ENCODE data around the gene CA10.

The CA10 gene

DNA sequence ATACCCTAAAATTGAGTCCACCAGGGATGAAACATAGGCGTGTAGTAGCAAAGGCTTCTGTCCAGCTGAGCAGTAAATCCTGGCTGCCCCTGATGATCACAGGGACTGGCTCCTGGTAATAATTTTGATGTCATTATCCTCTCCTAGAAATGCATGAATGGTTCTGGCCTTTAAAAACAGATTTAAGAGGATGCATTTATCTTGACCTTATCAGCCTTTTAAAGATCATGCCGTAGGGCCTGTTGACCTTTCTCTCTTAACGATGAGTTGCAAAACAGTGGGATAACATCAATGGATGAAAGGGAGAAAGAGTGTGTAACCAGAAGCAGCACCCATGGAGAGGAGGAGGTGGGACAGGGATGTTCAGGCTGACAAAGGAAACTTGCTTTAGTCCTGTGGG, 128.5 kb downstream of the CA10 start:
- no peak overlapping the region for H3K4me3 ChIP-seq (ENCODE audit: low read length)
- H3K4me1 ChIP-seq (ENCODE audit: control insufficient read depth, insufficient read depth, low read length), result no peaks in the 10 kb centered on the region
- no peaks in the 10 kb centered on the region for H3K9me3 ChIP-seq (ENCODE audit: control insufficient read depth, low read length)
- no peaks in the 10 kb centered on the region for H3K27me3 ChIP-seq (ENCODE audit: control insufficient read depth, insufficient read depth, low read length)
- H3K36me3 ChIP-seq (ENCODE audit: control insufficient read depth, insufficient read depth, low read length), result no peaks in the 10 kb centered on the region
- H3K9ac ChIP-seq (ENCODE audit: low read length), result no peak overlapping the region

DNA sequence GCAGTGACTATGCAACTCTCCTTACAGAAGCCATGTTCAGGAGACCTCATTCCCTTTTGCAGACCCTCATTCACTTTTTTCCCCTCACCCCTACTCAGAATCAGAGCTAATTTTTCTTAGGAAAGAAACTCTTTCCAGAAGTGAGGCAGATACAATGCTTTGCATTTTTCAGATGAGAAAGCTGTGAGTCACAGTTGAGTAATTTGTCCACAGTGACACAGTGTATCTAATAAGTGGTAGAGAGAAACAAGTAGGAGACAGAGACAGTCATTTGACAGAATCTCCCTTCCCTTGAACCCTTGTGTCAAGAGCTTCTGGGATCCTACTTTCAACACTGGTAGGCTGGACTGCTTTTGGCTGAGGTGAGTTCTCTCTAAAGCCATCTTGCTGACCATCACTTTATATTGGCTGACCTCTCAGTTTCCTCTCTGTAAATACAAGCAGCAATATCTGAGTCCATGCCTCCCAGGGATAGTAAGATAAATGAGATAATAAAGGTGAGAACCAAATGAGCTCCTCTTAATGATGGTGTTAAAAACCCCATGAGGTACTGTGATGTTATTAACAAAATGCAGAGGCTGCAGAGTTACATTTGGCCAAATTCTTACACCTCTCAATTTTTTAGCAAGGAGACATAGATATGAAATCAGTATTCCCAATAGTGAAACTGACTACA, 130.8 kb downstream of the CA10 start:
- Histone ChIP-seq H3K36me3 (ENCODE audit: control insufficient read depth, insufficient read depth, low read length) (no peaks in the 10 kb centered on the region), H3K27me3 (ENCODE audit: control insufficient read depth, insufficient read depth, low read length) (no peaks in the 10 kb centered on the region), H3K9ac (ENCODE audit: low read length) (no peak overlapping the region), H3K4me1 (ENCODE audit: control insufficient read depth, insufficient read depth, low read length) (no peaks in the 10 kb centered on the region), H3K9me3 (ENCODE audit: control insufficient read depth, low read length) (no peaks in the 10 kb centered on the region), H3K4me3 (ENCODE audit: low read length) (no peak overlapping the region)

DNA sequence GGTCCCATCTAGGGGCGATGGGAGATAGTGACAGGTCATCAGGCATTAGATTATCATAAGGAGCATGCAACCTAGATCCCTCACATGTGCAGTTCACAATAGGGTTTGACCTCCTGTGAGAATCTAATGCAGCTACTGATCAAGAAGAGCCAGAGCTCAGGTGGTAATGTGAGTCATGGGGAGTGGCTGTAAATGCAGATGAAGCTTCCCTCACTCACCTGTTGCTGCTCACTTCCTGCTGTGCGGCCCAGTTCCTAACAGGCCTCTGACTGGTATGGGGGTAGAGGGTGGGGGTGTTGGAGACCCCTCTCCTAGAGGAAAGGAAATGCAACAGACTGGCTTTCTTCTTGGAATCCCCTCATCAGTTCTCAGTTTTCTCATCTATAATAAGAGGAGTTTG, 131.4 kb downstream of the CA10 start:
- Histone ChIP-seq H3K9me3 (ENCODE audit: control insufficient read depth, low read length) (no peaks in the 10 kb centered on the region), H3K9ac (ENCODE audit: low read length) (no peak overlapping the region), H3K4me1 (ENCODE audit: control insufficient read depth, insufficient read depth, low read length) (no peaks in the 10 kb centered on the region), H3K27me3 (ENCODE audit: control insufficient read depth, insufficient read depth, low read length) (no peaks in the 10 kb centered on the region), H3K4me3 (ENCODE audit: low read length) (no peak overlapping the region), H3K36me3 (ENCODE audit: control insufficient read depth, insufficient read depth, low read length) (no peaks in the 10 kb centered on the region)

DNA sequence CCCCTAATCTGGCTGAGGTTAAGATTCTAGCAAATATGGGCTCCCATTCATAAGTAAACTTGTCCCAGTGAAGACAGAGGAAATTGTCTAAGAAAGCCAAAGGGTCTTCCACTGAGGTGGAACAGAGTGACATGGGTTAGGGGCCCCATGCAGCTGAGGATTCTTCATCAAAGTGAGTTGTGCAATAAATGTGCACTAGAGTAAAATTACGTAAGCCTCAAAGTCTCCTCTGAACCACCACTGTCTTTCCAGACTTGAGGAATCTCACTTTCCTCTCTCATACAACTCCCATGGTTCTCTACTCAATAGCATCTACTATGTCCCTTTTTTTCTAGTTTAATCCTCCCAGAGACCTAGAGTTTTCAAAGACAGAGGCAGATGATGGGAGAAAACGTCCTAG, 132.4 kb downstream of the CA10 start:
- Histone ChIP-seq H3K4me3 (ENCODE audit: low read length) (no peak overlapping the region), H3K9ac (ENCODE audit: low read length) (no peak overlapping the region), H3K9me3 (ENCODE audit: control insufficient read depth, low read length) (no peaks in the 10 kb centered on the region), H3K36me3 (ENCODE audit: control insufficient read depth, insufficient read depth, low read length) (no peaks in the 10 kb centered on the region), H3K27me3 (ENCODE audit: control insufficient read depth, insufficient read depth, low read length) (no peaks in the 10 kb centered on the region), H3K4me1 (ENCODE audit: control insufficient read depth, insufficient read depth, low read length) (no peaks in the 10 kb centered on the region)

DNA sequence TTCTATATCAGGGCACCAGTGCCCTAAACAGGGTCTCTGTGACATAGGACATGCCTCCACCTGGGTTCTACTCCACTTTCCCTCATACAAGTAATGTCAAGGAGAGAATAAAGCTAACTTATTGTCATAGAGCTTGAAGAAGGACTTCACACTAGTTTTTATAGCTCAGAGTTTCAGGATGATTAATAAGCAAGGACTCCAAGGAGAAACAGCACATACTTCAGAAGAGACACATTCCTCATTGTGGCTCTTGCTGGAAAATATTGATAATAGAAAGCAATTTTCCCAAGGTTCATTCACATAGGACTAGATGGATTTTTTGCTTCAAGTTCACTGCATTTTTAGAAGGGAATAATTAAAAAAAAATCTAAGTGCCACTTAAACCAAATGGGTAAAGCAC, 133.3 kb downstream of the CA10 start:
- H3K9me3 ChIP-seq (ENCODE audit: control insufficient read depth, low read length), result no peaks in the 10 kb centered on the region
- no peaks in the 10 kb centered on the region for H3K27me3 ChIP-seq (ENCODE audit: control insufficient read depth, insufficient read depth, low read length)

DNA sequence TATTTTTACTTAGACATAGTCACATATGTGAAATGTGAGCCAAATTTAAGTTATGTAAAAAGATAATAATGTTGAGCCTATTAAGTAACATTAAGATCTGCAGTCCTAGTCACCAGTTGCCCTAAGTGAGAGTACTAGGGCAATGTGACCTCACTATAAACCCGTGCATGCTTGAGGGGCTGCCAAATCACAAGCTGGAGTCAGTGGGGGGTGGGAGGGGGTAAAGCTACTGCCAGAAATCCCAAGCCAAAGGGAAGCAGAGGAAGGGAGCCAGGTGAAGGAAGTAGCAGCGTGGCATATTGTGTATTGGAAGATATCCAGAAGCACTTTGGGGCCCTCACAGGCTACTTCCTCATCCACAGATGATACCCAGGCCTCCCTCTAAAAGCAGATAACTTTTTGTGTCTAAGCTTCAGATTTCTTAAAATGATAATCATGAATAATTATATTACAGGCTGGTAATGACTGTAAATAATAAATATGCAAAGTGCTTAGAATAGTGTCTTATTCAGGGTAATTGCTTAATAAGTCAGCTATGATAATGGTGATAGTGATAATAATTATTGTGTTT, 134.1 kb downstream of the CA10 start:
- H3K9ac ChIP-seq (ENCODE audit: low read length), result no peak overlapping the region
- H3K36me3 ChIP-seq (ENCODE audit: control insufficient read depth, insufficient read depth, low read length), result no peaks in the 10 kb centered on the region
- H3K9me3 ChIP-seq (ENCODE audit: control insufficient read depth, low read length), result no peaks in the 10 kb centered on the region
- no peaks in the 10 kb centered on the region for H3K27me3 ChIP-seq (ENCODE audit: control insufficient read depth, insufficient read depth, low read length)
- no peak overlapping the region for H3K4me3 ChIP-seq (ENCODE audit: low read length)
- H3K4me1 ChIP-seq (ENCODE audit: control insufficient read depth, insufficient read depth, low read length), result no peaks in the 10 kb centered on the region

More for the DNA sequence above, 133.3 kb downstream of the CA10 start:
- H3K4me1 ChIP-seq (ENCODE audit: control insufficient read depth, insufficient read depth, low read length), result no peaks in the 10 kb centered on the region
- H3K36me3 ChIP-seq (ENCODE audit: control insufficient read depth, insufficient read depth, low read length), result no peaks in the 10 kb centered on the region
- no peak overlapping the region for H3K9ac ChIP-seq (ENCODE audit: low read length)
- H3K4me3 ChIP-seq (ENCODE audit: low read length), result no peak overlapping the region

DNA sequence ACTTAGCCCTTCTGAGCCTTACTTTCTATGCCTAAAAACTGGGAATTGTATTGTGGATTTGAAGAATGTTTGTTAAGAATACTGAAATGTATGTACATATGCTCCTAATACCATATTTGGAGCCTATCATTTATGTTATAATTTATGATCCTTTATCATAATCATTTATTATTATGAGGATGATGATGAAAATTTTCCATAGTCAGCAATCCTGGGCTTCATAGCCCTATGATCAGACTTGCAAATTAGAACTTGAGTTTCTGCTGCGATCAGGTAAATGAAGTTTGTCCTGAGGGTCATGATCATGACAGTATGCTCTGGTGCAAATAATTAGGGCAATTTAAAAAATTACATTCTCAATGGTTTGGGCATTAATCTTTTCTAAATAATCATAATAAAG, 147.4 kb downstream of the CA10 start:
- H3K9me3 ChIP-seq (ENCODE audit: control insufficient read depth, low read length), result no peaks in the 10 kb centered on the region

DNA sequence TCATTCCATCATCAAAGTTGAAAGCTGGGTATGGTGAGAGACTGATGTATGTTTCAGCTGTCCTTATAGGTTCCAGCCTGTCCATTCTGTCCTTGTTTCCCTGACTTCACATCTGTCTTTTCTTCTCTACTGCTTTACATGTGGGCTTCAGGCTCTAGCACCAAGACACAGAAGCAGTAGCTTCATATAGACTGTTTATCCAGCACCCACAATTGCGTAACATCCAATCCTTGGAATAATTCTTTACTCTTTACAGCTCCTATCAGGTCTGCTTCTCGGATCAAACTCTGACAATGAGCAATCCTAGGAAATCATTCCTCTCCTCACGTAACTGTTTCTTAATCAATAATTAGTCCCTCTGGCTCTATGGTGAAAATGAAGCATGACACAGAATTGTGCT, 158.9 kb downstream of the CA10 start:
- Histone ChIP-seq H3K9ac (ENCODE audit: low read length) (no peak overlapping the region), H3K9me3 (ENCODE audit: control insufficient read depth, low read length) (no peaks in the 10 kb centered on the region), H3K4me3 (ENCODE audit: low read length) (no peak overlapping the region), H3K36me3 (ENCODE audit: control insufficient read depth, insufficient read depth, low read length) (no peaks in the 10 kb centered on the region), H3K4me1 (ENCODE audit: control insufficient read depth, insufficient read depth, low read length) (no peaks in the 10 kb centered on the region), H3K27me3 (ENCODE audit: control insufficient read depth, insufficient read depth, low read length) (no peaks in the 10 kb centered on the region)

More for the DNA sequence above, 147.4 kb downstream of the CA10 start:
- no peaks in the 10 kb centered on the region for H3K27me3 ChIP-seq (ENCODE audit: control insufficient read depth, insufficient read depth, low read length)
- H3K9ac ChIP-seq (ENCODE audit: low read length), result no peak overlapping the region
- no peak overlapping the region for H3K4me3 ChIP-seq (ENCODE audit: low read length)
- no peaks in the 10 kb centered on the region for H3K4me1 ChIP-seq (ENCODE audit: control insufficient read depth, insufficient read depth, low read length)
- no peaks in the 10 kb centered on the region for H3K36me3 ChIP-seq (ENCODE audit: control insufficient read depth, insufficient read depth, low read length)

DNA sequence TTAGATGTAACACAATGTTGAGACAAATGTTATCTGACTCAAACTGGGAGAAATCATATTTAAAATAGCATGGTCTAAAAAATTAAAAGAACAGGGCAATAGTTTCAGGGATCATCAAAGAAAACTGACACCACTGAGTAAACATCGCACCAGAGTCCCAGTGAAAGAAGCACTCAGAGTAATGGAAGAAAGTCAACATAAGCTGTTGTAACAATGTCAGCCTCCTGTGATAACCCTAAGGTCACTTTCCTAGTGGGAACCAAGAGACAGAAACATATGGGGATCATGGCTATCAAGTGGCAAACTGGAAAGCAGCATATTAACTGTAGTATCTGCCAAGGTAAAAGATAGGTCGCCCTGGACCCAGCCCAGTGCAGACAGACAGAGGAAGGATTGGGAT, 160.8 kb downstream of the CA10 start:
- no peaks in the 10 kb centered on the region for H3K9me3 ChIP-seq (ENCODE audit: control insufficient read depth, low read length)
- H3K27me3 ChIP-seq (ENCODE audit: control insufficient read depth, insufficient read depth, low read length), result no peaks in the 10 kb centered on the region
- no peaks in the 10 kb centered on the region for H3K36me3 ChIP-seq (ENCODE audit: control insufficient read depth, insufficient read depth, low read length)
- no peaks in the 10 kb centered on the region for H3K4me1 ChIP-seq (ENCODE audit: control insufficient read depth, insufficient read depth, low read length)
- H3K9ac ChIP-seq (ENCODE audit: low read length), result no peak overlapping the region
- H3K4me3 ChIP-seq (ENCODE audit: low read length), result no peak overlapping the region

DNA sequence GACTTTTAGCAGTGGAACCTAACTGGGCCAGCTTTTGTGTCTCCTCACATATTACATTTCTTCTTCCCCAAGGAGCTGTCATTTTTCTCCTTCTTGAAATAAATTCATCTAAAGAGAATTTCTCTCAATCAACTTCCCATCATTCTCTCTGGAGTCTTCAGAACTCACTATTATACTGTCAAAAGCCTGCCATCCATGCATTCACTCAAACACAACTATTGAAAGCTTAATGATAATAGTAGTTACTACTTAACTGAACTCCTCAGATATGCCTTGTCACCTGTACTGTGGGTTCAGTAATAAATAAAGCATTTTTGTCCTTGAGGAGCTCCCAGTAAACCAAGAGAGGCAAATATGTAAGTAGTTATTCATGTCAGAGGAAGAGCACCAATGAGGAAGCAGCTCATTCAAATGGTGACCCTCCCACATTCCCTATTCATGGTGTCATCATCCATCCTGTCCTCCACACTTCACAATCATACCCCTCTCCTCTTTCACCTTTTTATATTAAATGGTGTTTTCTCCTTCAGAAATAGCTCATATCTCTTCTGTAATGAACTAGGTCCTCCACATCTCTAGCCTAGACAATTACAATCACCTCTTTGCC, 162.6 kb downstream of the CA10 start:
- H3K9ac ChIP-seq (ENCODE audit: low read length), result no peak overlapping the region
- H3K4me3 ChIP-seq (ENCODE audit: low read length), result no peak overlapping the region
- no peaks in the 10 kb centered on the region for H3K4me1 ChIP-seq (ENCODE audit: control insufficient read depth, insufficient read depth, low read length)
- H3K36me3 ChIP-seq (ENCODE audit: control insufficient read depth, insufficient read depth, low read length), result no peaks in the 10 kb centered on the region
- no peaks in the 10 kb centered on the region for H3K9me3 ChIP-seq (ENCODE audit: control insufficient read depth, low read length)
- no peaks in the 10 kb centered on the region for H3K27me3 ChIP-seq (ENCODE audit: control insufficient read depth, insufficient read depth, low read length)

DNA sequence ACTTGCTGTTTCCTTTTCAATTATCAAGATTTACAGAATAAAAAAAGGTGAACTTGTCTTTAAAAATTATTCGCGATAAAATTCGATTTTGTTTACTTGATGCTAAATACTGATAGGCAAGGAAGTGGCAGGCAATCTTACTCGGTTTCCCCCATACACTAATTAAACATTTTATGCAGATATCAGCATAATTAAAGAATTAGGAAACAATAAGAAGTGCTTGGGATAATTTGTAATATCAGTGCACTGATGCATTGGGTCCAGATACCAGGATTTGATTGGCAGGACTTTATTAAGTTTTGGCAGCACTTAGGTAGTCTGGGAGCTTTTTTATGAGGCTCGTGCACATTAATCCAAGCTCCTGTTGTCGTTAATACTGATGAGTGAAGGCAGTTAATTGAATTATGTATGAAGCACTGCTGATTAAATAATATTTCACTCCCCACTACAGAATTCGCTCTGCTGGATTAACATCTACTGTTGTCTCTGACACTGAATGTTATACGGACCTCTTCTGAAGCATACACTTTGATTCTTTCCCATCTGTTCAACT, 165.6 kb downstream of the CA10 start:
- H3K9ac ChIP-seq (ENCODE audit: low read length), result no peak overlapping the region
- no peak overlapping the region for H3K4me3 ChIP-seq (ENCODE audit: low read length)
- no peaks in the 10 kb centered on the region for H3K9me3 ChIP-seq (ENCODE audit: control insufficient read depth, low read length)
- no peaks in the 10 kb centered on the region for H3K27me3 ChIP-seq (ENCODE audit: control insufficient read depth, insufficient read depth, low read length)
- no peaks in the 10 kb centered on the region for H3K36me3 ChIP-seq (ENCODE audit: control insufficient read depth, insufficient read depth, low read length)
- no peaks in the 10 kb centered on the region for H3K4me1 ChIP-seq (ENCODE audit: control insufficient read depth, insufficient read depth, low read length)

DNA sequence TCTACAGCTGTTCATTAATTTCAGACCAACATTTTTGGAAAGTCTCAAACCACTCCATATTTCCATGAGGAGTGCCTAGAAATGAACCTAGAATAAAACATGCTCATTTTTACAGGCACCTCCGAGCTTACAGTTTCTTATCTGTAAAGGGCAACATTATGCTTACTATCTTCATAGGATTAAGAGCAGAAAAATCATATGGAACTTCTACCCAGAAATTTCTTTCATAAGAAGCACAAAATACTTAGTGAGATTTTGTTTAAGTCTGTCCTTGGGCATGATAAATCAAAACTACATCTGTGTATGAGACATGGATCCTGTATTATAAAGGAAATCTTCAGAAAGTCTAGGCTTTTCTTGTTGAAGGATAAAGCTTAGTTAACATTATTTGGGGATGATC, 187.4 kb downstream of the CA10 start:
- no peaks in the 10 kb centered on the region for H3K27me3 ChIP-seq (ENCODE audit: control insufficient read depth, insufficient read depth, low read length)
- no peaks in the 10 kb centered on the region for H3K9me3 ChIP-seq (ENCODE audit: control insufficient read depth, low read length)
- H3K4me3 ChIP-seq (ENCODE audit: low read length), result no peak overlapping the region
- no peaks in the 10 kb centered on the region for H3K4me1 ChIP-seq (ENCODE audit: control insufficient read depth, insufficient read depth, low read length)
- no peaks in the 10 kb centered on the region for H3K36me3 ChIP-seq (ENCODE audit: control insufficient read depth, insufficient read depth, low read length)
- no peak overlapping the region for H3K9ac ChIP-seq (ENCODE audit: low read length)

All from mucosa of stomach (tissue), 1 donor.